Measurements from ENCODE around the gene ADAT1.

DNA sequence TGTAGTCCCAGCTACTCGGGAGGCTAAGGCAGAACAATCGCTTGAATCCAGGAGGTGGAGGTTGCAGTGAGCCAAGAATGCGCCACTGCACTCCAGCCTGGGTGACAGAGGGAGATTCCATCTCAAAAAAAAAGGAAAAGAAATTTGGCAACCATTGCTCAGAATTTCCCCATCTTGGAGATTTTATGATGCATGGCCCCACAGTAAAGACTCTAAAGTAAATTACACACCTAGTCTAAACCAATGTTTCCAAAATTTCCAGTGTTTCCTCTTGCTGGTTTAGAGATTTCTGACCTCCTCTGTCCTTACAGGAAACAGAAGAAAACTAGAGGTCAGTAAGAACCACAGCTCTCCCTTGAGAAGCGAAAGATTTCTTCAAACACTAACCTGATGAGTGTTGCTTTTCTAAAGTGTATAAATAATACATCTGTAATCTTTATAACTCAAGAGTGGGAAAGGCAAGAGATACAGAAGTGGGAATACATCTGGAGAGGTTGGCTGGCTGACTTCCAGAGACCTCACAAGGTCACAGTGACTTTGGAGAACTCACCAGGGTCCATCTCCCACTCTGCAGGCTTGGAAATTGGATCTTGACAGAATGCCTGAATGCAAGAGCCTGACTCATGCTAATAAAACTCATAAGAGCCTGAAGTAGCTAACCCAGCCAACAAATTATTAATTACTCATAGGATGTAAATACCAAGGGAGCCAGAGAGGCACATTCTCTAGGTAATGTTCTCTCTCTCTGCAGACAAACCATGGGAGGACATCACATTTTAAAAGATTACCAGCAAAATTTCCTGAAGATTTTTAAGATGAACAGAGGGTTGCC lies 8.8 kb downstream of the ADAT1 start:
- TF ChIP-seq RAD21 (IDR thresholded peaks at IDR 0.05 in 1 of 2, conservative IDR thresholded peaks at IDR 0.05 in 1 of 2; ENCODE audit: low read depth in 2 of 2, low read length in 2 of 2) (no peak), MAFK (IDR thresholded peaks at IDR 0.05; ENCODE audit: low read depth, low read length) (no peak), POLR2AphosphoS5 (IDR thresholded peaks at IDR 0.05; ENCODE audit: low read depth, low read length) (no peak), BRCA1 (IDR thresholded peaks at IDR 0.05; ENCODE audit: low read depth, low read length) (no peak), EZH2 (IDR thresholded peaks at IDR 0.05; ENCODE audit: low read depth, low read length, severe bottlenecking) (no peak), EP300 (IDR thresholded peaks at IDR 0.05; ENCODE audit: borderline replicate concordance in 1 of 2, low read depth in 2 of 2, low read length in 2 of 2) (no peak)
- TF ChIP-seq, protein P1, sequence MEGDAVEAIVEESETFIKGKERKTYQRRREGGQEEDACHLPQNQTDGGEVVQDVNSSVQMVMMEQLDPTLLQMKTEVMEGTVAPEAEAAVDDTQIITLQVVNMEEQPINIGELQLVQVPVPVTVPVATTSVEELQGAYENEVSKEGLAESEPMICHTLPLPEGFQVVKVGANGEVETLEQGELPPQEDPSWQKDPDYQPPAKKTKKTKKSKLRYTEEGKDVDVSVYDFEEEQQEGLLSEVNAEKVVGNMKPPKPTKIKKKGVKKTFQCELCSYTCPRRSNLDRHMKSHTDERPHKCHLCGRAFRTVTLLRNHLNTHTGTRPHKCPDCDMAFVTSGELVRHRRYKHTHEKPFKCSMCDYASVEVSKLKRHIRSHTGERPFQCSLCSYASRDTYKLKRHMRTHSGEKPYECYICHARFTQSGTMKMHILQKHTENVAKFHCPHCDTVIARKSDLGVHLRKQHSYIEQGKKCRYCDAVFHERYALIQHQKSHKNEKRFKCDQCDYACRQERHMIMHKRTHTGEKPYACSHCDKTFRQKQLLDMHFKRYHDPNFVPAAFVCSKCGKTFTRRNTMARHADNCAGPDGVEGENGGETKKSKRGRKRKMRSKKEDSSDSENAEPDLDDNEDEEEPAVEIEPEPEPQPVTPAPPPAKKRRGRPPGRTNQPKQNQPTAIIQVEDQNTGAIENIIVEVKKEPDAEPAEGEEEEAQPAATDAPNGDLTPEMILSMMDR (IDR thresholded peaks at IDR 0.05; ENCODE audit: control extremely low read depth in 1 of 3, insufficient read depth in 1 of 3, low read depth in 1 of 3, low read length in 3 of 3) = no peak

Data from H1 (cell line).